GM19452 (cell line): ENCODE measurements around the gene OBSCN.

ENCODE experiments used
- ATAC-seq: cut with Tn5 transposase; IDR thresholded peaks from one replicate; pipeline ENCODE4 v1.9.1; 2021; ENCODE audit not compliant: unreplicated experiment

OBSCN gene

GRCh38 chr1:228350831-228351781 is 143.3 kb downstream of the OBSCN start:
- ATAC-seq = no peak

GRCh38 chr1:228351850-228352249 is 144.0 kb downstream of the OBSCN start:
- ATAC-seq = no peak

GRCh38 chr1:228352677-228353481 is 145.0 kb downstream of the OBSCN start:
- no peak for ATAC-seq

GRCh38 chr1:228353601-228354371 is 145.9 kb downstream of the OBSCN start:
- ATAC-seq = no peak

GRCh38 chr1:228354390-228355320 is 146.8 kb downstream of the OBSCN start:
- no peak for ATAC-seq

- no peak for ATAC-seq
Observed at GRCh38 chr1:228356897-228357680, 149.2 kb downstream of the OBSCN start.

- no peak for ATAC-seq
Observed at GRCh38 chr1:228358039-228358763, 150.4 kb downstream of the OBSCN start.

- ATAC-seq = no peak
Observed at GRCh38 chr1:228358764-228359612, 151.1 kb downstream of the OBSCN start.

- ATAC-seq = no peak
Observed at GRCh38 chr1:228359613-228360532, 152.0 kb downstream of the OBSCN start.

GRCh38 chr1:228360533-228361313 is 152.9 kb downstream of the OBSCN start:
- ATAC-seq = no peak

- no peak for ATAC-seq
Observed at GRCh38 chr1:228361314-228362140, 153.7 kb downstream of the OBSCN start.

GRCh38 chr1:228362141-228362883 is 154.5 kb downstream of the OBSCN start:
- ATAC-seq = no peak

- no peak for ATAC-seq
Observed at GRCh38 chr1:228362884-228363450, 155.1 kb downstream of the OBSCN start.

- no peak for ATAC-seq
Observed at GRCh38 chr1:228363686-228364067, 155.8 kb downstream of the OBSCN start.
